K562 (cell line): ENCODE measurements around the gene LAIR1. TPM values are rescaled to one million over a fixed set of nuclear protein-coding genes. Genes with fewer than 3 reads are reported as not detected.

Experiments used
- ATAC-seq: fragments of 200-7000 bp; cut with Tn5 transposase; 3 replicates; pipeline ENCODE4 v1.9.1; 2020; ENCODE audit warnings: moderate library complexity
- BruUV-seq: library from RNA; stranded (reverse); fragments of 400-500 nt; replicated peaks from 2 replicates; lab custom pipeline; 2021; lab: Mats Ljungman, UMichigan
- CTCF ChIA-PET: fragments of 300-600 bp; formaldehyde crosslinking; extraction: SDS; loops from one replicate; lab custom pipeline; 2021; ENCODE audit warnings: low intra/inter-chr PET ratio; lab: Yijun Ruan, JAX
- POLR2A ChIA-PET: fragments of 300-600, 350-650 bp; sonication (Branson Sonifier 250); formaldehyde crosslinking; extraction: SDS; loops from one replicate; lab custom pipeline; 2021; ENCODE audit warnings: antibody characterized with exemption, inconsistent platforms; lab: Yijun Ruan, JAX
- DNase-seq, 4 experiments: peaks; one replicate each; pipeline versions ENCODE4 v3.0.0 to v3.0.0-alpha.2; 2011 to 2018; ENCODE audit warnings: low spot score in 3 of 4, mixed read lengths in 3 of 4; ENCODE audit errors: extremely low read depth in 1 of 4
- FAIRE-seq: peaks from 2 replicates; lab custom pipeline; 2011; peaks lifted over from hg19 to GRCh38; lab: Jason Lieb, UNC
- H2AFZ ChIP-seq: 2 replicates; pipeline ENCODE4 v1.6.0; 2011; ENCODE audit warnings: low read depth, low read length, control low read depth, inconsistent platforms
- H3K27ac ChIP-seq: fragments of 200-600 bp; 3 replicates; pipeline ENCODE4 v1.8.0; 2011; ENCODE audit warnings: low read depth, mild to moderate bottlenecking, control low read depth, inconsistent platforms, low read length, moderate library complexity, mixed read lengths; ENCODE audit errors: extremely low read depth
- H3K27me3 ChIP-seq, 2 experiments: fragments of 300-600 bp in 1 of 2; 2 replicates in 1 of 2; 3 replicates in 1 of 2; pipeline versions ENCODE4 v1.6.0 to v1.8.0; 2011; ENCODE audit warnings: inconsistent platforms in 2 of 2, low read length in 2 of 2, mild to moderate bottlenecking in 1 of 2, mixed read lengths in 1 of 2, moderate library complexity in 1 of 2; ENCODE audit not compliant: control insufficient read depth in 2 of 2, insufficient read depth in 2 of 2
- H3K36me3 ChIP-seq: fragments of 300-600 bp; 3 replicates; pipeline ENCODE4 v1.8.0; 2011; ENCODE audit warnings: mild to moderate bottlenecking, low read length, inconsistent platforms; ENCODE audit not compliant: control insufficient read depth, insufficient read depth
- H3K4me1 ChIP-seq, 2 experiments: fragments of 200-600 bp in 1 of 2; replicated peaks in 1 of 2; 2 replicates in 1 of 2; 3 replicates in 1 of 2; pipeline versions ENCODE4 v1.5.1 to v1.8.0; 2011; ENCODE audit warnings: inconsistent platforms in 2 of 2, low read length in 2 of 2, mild to moderate bottlenecking in 1 of 2, mixed read lengths in 1 of 2, moderate library complexity in 1 of 2; ENCODE audit not compliant: control insufficient read depth in 2 of 2, insufficient read depth in 2 of 2
- H3K4me2 ChIP-seq: 2 replicates; pipeline ENCODE4 v1.6.1; 2011; ENCODE audit warnings: low read length, control low read depth, inconsistent platforms, mixed read lengths; ENCODE audit not compliant: insufficient read depth
- H3K4me3 ChIP-seq: fragments of 200-600 bp; sonication (generic), shearing (Covaris generic); 2 replicates; pipeline ENCODE4 v1.5.1; 2016; ENCODE audit warnings: control low read depth, inconsistent platforms
- H3K79me2 ChIP-seq: fragments of 200-600 bp; 3 replicates; pipeline ENCODE4 v1.8.0; 2011; ENCODE audit warnings: low read length, inconsistent platforms; ENCODE audit not compliant: control insufficient read depth, insufficient read depth
- H3K9ac ChIP-seq, 2 experiments: 2 replicates each; pipeline versions ENCODE4 v1.6.0 to v1.6.1; 2011; ENCODE audit warnings: low read depth in 2 of 2, low read length in 2 of 2, control low read depth in 1 of 2, inconsistent platforms in 1 of 2, mild to moderate bottlenecking in 1 of 2, mixed read lengths in 1 of 2; ENCODE audit not compliant: insufficient read depth in 1 of 2
- H3K9me1 ChIP-seq: one replicate; pipeline ENCODE4 v1.6.0; 2011; ENCODE audit warnings: inconsistent platforms, mild to moderate bottlenecking, low read length, moderate library complexity; ENCODE audit not compliant: control insufficient read depth, insufficient read depth
- H3K9me3 ChIP-seq: replicated peaks from 2 replicates; pipeline ENCODE4 v1.5.1; 2011; ENCODE audit warnings: low read depth, low read length, inconsistent platforms; ENCODE audit not compliant: control insufficient read depth, insufficient read depth
- H4K20me1 ChIP-seq: replicated peaks from 2 replicates; pipeline ENCODE4 v1.6.1; 2011; ENCODE audit warnings: low read length, inconsistent platforms, mixed read lengths; ENCODE audit not compliant: control insufficient read depth, insufficient read depth
- ELF1 ChIP-seq: fragments of 200-800 bp; sonication (Bioruptor generic); IDR thresholded peaks from 2 replicates; pipeline ENCODE4 v1.6.1; 2016; ENCODE audit warnings: missing genetic modification characterization, missing compliant biosample characterization
- EP400 ChIP-seq: fragments of 450-650 bp; IDR thresholded peaks from 2 replicates; pipeline ENCODE4 v1.6.1; 2017; ENCODE audit warnings: antibody characterized with exemption, mild to moderate bottlenecking, moderate library complexity
- GATA2 ChIP-seq: sonication (generic); formaldehyde crosslinking; IDR thresholded peaks from 2 replicates; pipeline ENCODE4 v1.4.0; 2020; ENCODE audit warnings: mild to moderate bottlenecking, missing genetic modification reagents
- HBP1 ChIP-seq: fragments of 450-650 bp; formaldehyde crosslinking; IDR thresholded peaks from 2 replicates; pipeline ENCODE4 v1.4.0; 2022; ENCODE audit warnings: missing genetic modification characterization
- HCFC1 ChIP-seq: IDR thresholded peaks from 2 replicates; pipeline ENCODE4 v1.6.1; 2012; ENCODE audit warnings: low read depth, low read length, improper control_type of control experiment
- MIER1 ChIP-seq: fragments of 450-650 bp; IDR thresholded peaks from 2 replicates; pipeline ENCODE4 v1.6.1; 2016; ENCODE audit warnings: antibody characterized with exemption, mild to moderate bottlenecking, low read depth
- ZNF512 ChIP-seq: IDR thresholded peaks from 2 replicates; pipeline ENCODE4 v1.6.1; 2016; ENCODE audit warnings: missing genetic modification characterization, missing compliant biosample characterization
- WGBS: fragments of 100-300 bp; shearing (Covaris generic); methylation state at CpG from one replicate; pipeline ENCODE4 v1.1.6; 2016; ENCODE audit warnings: low coverage, mixed read lengths; ENCODE audit not compliant: insufficient coverage; ENCODE audit errors: missing lambda C conversion rate; 5-methylcytosine and 5-hydroxymethylcytosine counted together
- in situ Hi-C: fragments of 300-500 bp; cut with MboI; formaldehyde crosslinking; loops from 4 replicates; pipeline ENCODE4 v1.15.0; 2018; ENCODE audit warnings: inconsistent platforms, mixed read lengths
- intact Hi-C: fragments of 100-400 bp; cut with micrococcal nuclease; formaldehyde crosslinking; loops from 2 replicates; pipeline ENCODE4 v1.14.2; 2022
- polyA plus RNA-seq, 8 experiments: library from polyadenylated mRNA; depleted of rRNA in 4 of 8; stranded (reverse) in 5 of 8; unstranded in 3 of 8; fragments of >200 nt; fragmentation: Nextera tagmentation in 2 of 8; fragmentation: Illumina TruSeq in 1 of 8; extraction: Ambion mirVana in 2 of 8; extraction: Trizol in 1 of 8; gene quantifications; 2 replicates each; pipeline versions ENCODE4 v1.2.1 to v1.2.3, GENCODE V29; 2011 to 2014; ENCODE audit warnings: inconsistent platforms in 1 of 8, missing spikeins in 1 of 8
- total RNA-seq, 7 experiments: library from RNA; depleted of rRNA in 6 of 7; stranded (reverse); fragments of >200 nt in 6 of 7; fragmentation: Illumina TruSeq in 2 of 7; extraction: Trizol in 2 of 7; gene quantifications; 2 replicates each; pipeline versions ENCODE4 v1.2.1 to v1.2.3, GENCODE V29; 2011 to 2021; ENCODE audit warnings: low replicate concordance in 1 of 7

LAIR1 gene
- total and polyA plus RNA-seq, 9 of the 15 experiments (the other 6 are each of a cell fraction or from before 2014, with no cell fraction given): 0.12 to 0.54 (median 0.24) TPM; not detected in 6

- H3K9me1 ChIP-seq: no peaks in the 10 kb centered on the region
- no peak overlapping the region for H3K4me3 ChIP-seq
- WGBS: 12% methylated on average over 7 of the region's 7 CpGs
- H4K20me1 ChIP-seq: no peaks in the 10 kb centered on the region
- POLR2A ChIA-PET: no interaction called here
- no peak overlapping the region for H2AFZ ChIP-seq
- TF ChIP-seq HCFC1 (no peak), EP400 (no peak), HBP1 (CRISPR knock-in tag) (no peak), ELF1 (tag) (no peak)
- TF ChIP-seq, all 486 proteins: peak for 0
- Histone ChIP-seq H3K9me3 (no peaks in the 10 kb centered on the region), H3K4me1 (no peaks in the 10 kb centered on the region), H3K4me2 (no peak overlapping the region), H3K27ac (no peak overlapping the region), H3K9ac (no peak overlapping the region), H3K36me3 (no peaks in the 10 kb centered on the region), H3K79me2 (no peaks in the 10 kb centered on the region), H3K27me3 (peaks cover 2 to 6% of the 10 kb centered on the region in 2 experiments; a peak in 3 of 5 replicates)
- intact Hi-C loops (no loop called here), in situ Hi-C loops (no loop called here)
- FAIRE-seq: no peak
- BruUV-seq: no TSS peak
- no peak for ATAC-seq
- CTCF ChIA-PET: no interaction called here
- DNase-seq: no peak
Measured at GRCh38 chr19:54407780-54408179, 43.0 kb upstream of the LAIR1 start.

- Histone ChIP-seq H3K4me1 (no peaks in the 10 kb centered on the region), H3K27me3 (peaks cover 2 to 7% of the 10 kb centered on the region in 2 experiments; a peak in 3 of 5 replicates), H3K79me2 (no peaks in the 10 kb centered on the region), H3K9me3 (no peaks in the 10 kb centered on the region), H3K4me3 (no peak overlapping the region), H2AFZ (no peak overlapping the region), H4K20me1 (no peaks in the 10 kb centered on the region), H3K27ac (no peak overlapping the region), H3K4me2 (no peak overlapping the region), H3K36me3 (no peaks in the 10 kb centered on the region), H3K9ac (no peak overlapping the region), H3K9me1 (no peaks in the 10 kb centered on the region)
- CTCF ChIA-PET: no interaction called here
- BruUV-seq: no TSS peak
- FAIRE-seq (no peak), ATAC-seq (no peak), DNase-seq (no peak)
- POLR2A ChIA-PET: no interaction called here
- intact Hi-C loops (no loop called here), in situ Hi-C loops (no loop called here)
- no peak for TF ChIP-seq GATA2 (CRISPR knock-in tag)
- TF ChIP-seq MIER1: no peak
- peak; percentile 67 for TF ChIP-seq ZNF512 (tag)
Measured at GRCh38 chr19:54405628-54406027, 40.9 kb upstream of the LAIR1 start.
